GM08714 (cell line): ENCODE data around the gene MAP3K12.
"Not testable (repeated sequence)": the region's sequence is repeated elsewhere in the genome, so short reads cannot be mapped to it uniquely, and the experiment has no call there.

Experiments used
- H3K4me3 ChIP-seq: fragments of 200-500 bp; sonication (Bioruptor generic); 2 replicates; pipeline ENCODE4 v1.5.1; 2014; ENCODE audit warnings: mild to moderate bottlenecking, low read length, inconsistent platforms
- ZNF274 ChIP-seq: IDR thresholded peaks from 2 replicates; pipeline ENCODE4 v1.6.1; 2012; ENCODE audit warnings: mild to moderate bottlenecking, low read depth, low read length

The MAP3K12 gene, protein sequence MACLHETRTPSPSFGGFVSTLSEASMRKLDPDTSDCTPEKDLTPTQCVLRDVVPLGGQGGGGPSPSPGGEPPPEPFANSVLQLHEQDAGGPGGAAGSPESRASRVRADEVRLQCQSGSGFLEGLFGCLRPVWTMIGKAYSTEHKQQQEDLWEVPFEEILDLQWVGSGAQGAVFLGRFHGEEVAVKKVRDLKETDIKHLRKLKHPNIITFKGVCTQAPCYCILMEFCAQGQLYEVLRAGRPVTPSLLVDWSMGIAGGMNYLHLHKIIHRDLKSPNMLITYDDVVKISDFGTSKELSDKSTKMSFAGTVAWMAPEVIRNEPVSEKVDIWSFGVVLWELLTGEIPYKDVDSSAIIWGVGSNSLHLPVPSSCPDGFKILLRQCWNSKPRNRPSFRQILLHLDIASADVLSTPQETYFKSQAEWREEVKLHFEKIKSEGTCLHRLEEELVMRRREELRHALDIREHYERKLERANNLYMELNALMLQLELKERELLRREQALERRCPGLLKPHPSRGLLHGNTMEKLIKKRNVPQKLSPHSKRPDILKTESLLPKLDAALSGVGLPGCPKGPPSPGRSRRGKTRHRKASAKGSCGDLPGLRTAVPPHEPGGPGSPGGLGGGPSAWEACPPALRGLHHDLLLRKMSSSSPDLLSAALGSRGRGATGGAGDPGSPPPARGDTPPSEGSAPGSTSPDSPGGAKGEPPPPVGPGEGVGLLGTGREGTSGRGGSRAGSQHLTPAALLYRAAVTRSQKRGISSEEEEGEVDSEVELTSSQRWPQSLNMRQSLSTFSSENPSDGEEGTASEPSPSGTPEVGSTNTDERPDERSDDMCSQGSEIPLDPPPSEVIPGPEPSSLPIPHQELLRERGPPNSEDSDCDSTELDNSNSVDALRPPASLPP

DNA sequence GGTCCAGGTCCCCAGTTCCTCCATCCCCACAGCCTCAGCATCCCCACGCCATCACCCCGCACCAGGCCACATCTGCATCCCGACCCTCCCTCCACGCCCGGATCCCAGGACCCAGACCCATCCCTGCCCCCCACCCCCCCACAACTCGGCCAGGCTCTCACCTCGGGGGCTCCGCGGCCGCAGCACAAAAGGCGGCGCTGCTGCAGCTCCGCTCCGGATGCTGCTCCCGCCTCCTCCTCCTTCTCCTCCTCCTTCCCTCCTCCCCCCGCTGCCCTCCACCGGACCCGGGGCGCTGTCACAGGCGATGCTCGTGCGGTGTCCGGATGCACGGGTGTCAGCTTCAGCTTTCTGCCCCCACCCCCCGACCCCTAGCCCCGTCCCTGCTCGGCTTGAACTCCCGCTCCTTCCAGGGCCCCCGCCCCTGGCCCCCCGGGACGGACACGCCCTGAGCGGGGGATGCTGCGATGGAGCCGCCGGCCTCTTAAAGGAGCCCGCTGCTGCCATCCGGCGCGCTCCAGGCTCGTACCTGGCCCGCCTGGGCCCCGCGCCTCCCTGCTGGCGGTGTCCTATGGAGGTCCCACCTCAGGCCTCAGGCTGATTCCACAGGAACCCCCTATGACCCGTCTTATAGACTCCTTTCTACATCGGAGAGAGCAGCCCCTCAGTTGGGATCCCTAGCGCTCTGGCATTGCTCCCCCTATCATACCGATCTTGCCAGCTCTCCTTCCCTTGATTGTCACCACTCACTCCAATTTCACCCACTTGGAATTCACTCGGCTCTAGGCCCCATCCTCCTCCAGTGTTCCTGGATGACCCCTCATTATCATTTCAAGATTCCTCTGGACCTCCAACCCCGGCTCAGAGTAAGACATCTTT lies at the start of gene MAP3K12:
Gene MAP3K12 (minus strand): TSS at position 193 of the 876 bp plus-strand sequence. CDS start 12,067 bp downstream, outside the sequence.
- no peak for TF ChIP-seq ZNF274
- H3K4me3 ChIP-seq = peak within 1 kb of the TSS; percentile 71

DNA sequence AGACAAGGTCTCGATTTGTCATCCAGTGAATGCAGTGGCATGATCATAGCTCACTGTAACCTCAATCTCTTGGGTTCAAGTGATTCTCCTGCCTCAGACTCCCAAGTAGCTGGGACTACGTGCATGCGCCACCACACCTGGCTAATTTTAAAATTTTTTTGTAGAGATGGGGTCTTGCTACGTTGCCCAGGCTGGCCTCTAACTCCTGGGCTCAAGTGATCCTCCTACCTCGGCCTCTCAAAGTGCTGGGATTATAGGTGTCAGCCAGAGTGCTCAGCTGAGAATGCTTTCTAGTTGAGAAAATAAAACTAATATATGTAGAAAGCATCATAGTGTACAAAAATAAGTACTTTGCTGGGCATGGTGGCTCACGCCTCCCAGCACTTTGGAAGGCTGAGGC lies 49.1 kb upstream of the MAP3K12 start:
- H3K4me3 ChIP-seq = not testable (repeated sequence)

DNA sequence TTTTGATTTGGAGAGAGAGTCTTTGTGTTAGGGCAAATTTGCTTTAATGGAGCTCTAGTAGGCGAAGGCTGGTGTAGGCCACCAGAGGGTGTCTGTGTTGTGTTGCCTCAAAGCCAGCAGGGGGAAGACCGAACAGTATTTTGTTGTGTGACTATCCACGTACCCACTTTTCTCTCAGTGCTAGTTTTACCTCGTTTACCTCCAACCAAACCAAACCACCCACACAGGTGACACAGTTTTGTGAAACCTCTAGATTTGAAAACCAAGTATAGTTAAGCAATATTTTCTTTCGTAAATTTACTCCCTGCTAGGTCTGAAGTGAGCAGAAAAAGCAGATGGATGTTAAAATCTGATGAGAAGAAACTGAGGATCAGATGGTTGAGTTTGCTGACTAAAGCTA lies 44.3 kb upstream of the MAP3K12 start:
- TF ChIP-seq ZNF274 = no peak
- no peak overlapping the region for H3K4me3 ChIP-seq

DNA sequence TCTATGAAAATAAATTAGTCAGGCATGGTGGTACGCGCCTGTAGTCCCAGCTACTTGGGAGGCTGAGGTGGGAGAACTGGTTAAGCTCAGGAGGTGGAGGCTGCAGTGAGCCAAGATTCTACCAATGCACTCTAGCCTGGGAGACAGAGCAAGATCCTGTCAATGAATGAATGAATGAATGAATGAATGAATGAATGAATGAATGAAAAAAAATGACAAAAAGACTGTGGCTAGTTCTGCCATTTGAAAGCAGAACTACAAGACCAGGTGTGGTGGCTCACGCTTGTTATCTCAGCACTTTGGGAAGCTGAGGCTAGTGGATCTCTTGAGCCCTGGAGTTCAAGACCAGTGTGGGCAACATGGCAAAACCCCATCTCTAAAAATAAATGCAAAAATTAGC lies 40.3 kb upstream of the MAP3K12 start:
- TF ChIP-seq ZNF274 = no peak
- no peak overlapping the region for H3K4me3 ChIP-seq

DNA sequence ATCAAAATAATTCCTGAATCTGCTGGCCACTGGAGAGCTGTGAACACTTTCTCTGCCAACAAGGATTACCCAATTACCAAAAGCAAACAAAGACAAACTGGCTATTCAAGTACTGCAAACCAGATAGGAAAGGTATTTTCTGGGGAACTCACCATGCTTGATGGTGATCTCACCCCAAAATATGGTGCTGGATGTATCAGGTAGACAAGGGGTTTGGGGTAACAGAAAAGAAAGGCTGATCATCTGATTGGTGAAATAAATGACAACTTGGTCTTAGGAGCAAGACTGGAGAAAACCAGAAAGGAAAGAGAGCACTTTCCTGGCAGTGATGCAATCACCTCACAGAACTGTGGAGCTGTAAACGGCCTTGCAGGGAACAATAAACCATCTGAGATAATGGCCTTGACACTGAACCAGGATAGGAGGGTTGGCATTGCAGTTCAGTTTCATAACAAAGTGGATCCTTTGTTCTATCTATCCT lies 39.0 kb upstream of the MAP3K12 start:
- H3K4me3 ChIP-seq = no peak overlapping the region
- no peak for TF ChIP-seq ZNF274

DNA sequence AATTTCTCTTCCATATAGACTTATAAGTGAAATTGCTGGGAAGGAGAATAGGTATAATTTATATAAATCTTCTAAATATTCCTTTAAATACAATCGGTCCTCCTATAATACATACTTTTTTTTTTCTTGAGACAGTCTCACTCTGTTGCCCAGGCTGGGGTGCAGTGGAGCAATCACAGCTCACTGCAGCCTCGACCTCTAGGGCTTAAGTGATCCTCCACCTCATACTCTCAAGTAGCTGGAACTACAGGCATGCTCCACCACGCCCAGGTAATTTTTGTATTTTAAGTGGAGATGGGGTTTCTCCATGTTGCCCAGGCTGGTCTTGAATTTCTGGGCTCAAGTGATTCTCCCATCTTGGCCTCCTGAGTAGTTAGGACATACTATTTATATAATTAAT lies 37.7 kb upstream of the MAP3K12 start:
- no peak for TF ChIP-seq ZNF274
- H3K4me3 ChIP-seq = no peak overlapping the region

DNA sequence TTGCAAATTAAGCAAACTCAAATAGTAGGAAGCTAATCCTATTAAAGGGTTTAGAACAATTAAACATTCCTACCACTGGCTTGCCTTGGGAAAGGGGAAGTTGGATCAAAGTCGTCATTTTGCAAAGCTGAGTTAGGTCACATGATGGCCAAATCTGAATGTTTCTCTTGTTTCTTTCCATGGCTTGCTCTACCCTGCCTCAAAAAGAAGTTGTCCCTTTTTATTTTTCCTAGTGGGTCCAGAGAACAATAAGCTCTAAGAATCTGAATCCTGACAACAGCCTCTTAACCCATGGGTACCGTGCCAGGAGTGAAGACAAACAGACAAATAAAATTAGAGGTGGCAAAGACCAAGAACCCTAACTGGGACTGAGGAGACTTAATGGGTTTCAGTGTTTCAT lies 34.2 kb upstream of the MAP3K12 start:
- TF ChIP-seq ZNF274 = no peak
- H3K4me3 ChIP-seq = no peak overlapping the region

DNA sequence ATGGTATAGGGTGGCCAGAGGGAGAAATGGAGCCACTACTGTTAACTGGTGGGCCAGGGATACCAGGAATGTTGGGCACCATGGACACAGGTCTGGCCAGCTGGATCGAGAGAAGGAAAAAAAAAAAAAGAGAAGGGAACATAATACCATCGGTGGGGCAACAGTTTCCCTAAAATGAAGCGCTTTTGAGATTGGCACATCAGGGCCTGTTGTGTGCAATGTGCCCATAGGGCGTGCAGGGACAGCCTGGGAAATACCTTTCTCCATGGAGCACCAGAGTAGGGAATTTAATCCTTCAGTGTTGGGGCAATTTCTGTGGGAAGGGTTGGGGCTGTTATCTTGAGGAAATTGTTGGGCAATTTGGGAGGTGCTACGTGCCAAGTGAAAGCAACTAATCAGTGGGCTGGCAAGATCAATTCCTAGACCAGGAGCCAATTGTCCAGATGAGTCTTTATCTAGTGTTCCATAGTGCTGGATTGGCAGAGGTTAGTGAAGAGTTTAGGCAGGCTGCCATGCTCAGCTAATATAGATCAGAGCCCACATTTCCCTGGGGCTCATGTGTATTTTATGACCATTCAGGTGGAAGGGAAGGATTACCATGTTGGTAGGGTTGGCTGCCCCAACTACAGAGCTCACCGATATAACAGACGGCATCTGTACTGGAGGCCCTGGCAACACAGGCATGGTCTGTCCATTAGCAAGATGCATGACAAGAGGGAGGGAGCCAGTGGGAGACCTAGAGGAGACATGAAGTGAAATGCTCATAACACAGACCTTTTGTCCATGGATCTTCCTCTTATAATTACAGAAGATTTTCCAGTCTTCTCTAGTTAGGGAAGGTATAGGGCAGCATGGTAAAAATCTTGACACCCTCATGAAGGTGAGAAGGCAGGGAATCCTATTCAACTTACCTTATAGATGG lies 33.5 kb upstream of the MAP3K12 start:
- TF ChIP-seq ZNF274 = no peak
- H3K4me3 ChIP-seq = no peak overlapping the region

DNA sequence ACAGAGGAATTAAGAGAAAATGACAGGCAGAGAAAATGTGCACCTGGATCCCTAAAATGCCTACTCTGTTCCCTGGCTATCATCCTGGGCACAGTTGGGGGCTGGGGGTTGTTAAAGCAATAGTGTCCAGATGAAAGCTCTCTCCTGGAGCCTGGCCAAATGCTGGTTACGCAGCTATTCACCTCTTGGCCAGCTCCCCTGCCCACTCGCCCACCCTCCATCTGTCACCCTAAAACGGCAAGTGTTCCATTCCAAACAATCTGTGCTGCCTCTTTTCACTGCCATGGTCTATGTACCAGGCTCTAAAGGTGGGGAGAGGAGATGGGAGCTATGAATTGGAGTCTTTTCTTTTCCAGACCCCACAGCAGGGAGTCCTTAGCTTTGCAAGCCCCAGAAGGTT lies 32.8 kb upstream of the MAP3K12 start:
- H3K4me3 ChIP-seq = no peak overlapping the region
- no peak for TF ChIP-seq ZNF274

DNA sequence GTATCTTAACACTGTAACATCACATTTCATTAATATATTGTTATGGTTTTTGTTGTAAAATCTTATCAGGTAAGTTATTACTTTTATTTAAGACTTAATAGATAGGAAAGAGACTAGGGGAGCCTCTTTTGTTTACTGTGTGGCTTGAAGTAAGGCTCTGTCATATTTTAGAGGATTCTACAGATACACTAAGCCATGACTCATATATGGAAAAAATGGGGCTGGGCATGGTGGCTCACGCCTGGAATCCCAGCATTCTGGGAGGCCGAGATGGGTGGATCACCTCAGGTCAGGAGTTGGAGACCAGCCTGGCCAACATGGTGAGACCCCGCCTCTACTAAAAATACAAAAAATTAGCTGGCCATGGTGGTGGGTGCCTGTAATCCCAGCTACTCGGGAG lies 31.7 kb upstream of the MAP3K12 start:
- no peak for TF ChIP-seq ZNF274
- no peak overlapping the region for H3K4me3 ChIP-seq

DNA sequence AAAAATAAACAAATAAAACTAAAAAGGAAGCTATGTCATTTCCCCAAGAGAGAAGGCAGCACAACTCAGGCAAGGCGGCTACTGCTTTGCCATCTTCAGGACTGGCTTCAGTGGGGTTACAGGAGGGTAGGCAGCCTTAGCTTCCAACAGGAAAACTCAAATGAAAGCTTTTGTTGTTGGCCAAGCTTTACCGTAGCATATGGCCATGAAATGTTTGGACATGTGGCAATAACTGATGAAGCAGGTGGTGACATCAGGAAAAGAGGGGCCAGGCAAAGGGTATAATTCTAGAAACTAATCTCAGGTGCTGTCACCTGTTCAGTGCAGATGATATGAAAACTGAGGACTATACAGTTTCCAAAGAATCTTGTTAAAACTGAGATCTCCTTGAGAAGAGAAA lies 30.8 kb upstream of the MAP3K12 start:
- H3K4me3 ChIP-seq = no peak overlapping the region
- TF ChIP-seq ZNF274 = no peak

DNA sequence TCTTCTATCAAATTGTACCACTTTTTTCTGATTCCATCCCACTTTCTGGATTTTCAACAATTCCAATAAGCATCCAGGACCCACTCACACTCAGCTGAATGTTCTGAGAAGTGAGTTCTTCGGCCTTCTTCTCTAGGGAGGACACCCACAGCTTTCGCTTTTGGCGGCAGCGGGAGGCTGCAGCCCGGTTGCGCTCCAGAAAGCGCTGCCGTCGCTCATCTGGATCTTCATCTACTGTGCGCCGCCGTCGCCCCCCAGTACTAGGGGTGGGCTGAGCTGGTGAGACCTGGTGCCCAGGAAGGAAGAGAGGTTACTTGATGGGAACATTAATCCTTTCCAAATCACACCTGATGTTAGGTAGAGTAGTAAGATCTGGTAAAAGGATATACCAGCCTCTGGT lies 25.2 kb upstream of the MAP3K12 start:
- no peak overlapping the region for H3K4me3 ChIP-seq
- no peak for TF ChIP-seq ZNF274

DNA sequence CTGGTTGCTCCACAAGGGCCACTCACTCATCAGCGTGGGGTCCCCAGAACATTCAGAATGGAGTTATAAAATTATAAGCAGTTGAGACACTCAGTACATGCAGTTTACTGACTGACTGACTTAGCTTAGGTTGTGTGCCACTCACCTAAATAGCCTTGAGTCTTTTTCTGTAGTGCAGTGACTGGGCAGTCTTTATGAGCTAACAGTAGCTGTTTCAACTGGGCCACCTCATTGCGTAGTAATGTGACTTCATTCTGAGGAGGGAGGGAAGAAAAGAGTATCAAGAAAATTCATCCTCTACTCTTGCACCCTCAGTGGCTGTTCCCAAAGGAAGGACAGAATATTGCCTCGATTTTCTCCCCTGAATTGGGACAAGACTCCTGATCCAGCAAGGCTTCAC lies 23.9 kb upstream of the MAP3K12 start:
- no peak for TF ChIP-seq ZNF274
- H3K4me3 ChIP-seq = no peak overlapping the region

DNA sequence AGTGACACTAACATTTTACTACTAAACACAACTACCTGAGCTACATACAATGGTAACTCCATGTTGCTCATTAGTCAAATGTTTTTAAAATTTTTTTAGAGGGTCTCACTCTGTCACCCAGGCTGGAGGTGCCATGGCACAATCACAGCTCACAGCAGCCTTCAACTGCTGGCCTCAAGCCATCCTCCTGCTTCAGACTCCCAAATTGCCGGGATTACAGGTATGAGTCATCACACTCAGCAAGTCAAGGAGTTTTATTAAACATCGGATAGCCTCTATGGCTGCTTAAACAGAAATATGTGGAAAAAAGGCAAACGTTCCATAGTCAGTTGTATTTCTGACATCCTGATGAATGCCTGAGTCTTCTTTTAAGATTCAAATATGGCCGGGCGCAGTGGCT lies 19.1 kb upstream of the MAP3K12 start:
- no peak overlapping the region for H3K4me3 ChIP-seq
- no peak for TF ChIP-seq ZNF274
